Measurements from ENCODE around the gene TMEM190.

- TF ChIP-seq, protein P1, sequence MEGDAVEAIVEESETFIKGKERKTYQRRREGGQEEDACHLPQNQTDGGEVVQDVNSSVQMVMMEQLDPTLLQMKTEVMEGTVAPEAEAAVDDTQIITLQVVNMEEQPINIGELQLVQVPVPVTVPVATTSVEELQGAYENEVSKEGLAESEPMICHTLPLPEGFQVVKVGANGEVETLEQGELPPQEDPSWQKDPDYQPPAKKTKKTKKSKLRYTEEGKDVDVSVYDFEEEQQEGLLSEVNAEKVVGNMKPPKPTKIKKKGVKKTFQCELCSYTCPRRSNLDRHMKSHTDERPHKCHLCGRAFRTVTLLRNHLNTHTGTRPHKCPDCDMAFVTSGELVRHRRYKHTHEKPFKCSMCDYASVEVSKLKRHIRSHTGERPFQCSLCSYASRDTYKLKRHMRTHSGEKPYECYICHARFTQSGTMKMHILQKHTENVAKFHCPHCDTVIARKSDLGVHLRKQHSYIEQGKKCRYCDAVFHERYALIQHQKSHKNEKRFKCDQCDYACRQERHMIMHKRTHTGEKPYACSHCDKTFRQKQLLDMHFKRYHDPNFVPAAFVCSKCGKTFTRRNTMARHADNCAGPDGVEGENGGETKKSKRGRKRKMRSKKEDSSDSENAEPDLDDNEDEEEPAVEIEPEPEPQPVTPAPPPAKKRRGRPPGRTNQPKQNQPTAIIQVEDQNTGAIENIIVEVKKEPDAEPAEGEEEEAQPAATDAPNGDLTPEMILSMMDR (IDR thresholded peaks at IDR 0.05; ENCODE audit: insufficient read depth, low read depth, low read length): no peak
- TF ChIP-seq EZH2 (IDR thresholded peaks at IDR 0.05; ENCODE audit: insufficient read depth, low read length): no peak
Measured at GRCh38 chr19:55392820-55393761, 16.5 kb downstream of the TMEM190 start.

Data from astrocyte (in vitro differentiated cells and primary cell).